NCI-H446 treated with DMSO at 0.1 percent for 48 hours (cell line): Measurements from ENCODE around the gene COQ4.
"Not testable (repeated sequence)": the region's sequence is repeated elsewhere in the genome, so short reads cannot be mapped to it uniquely, and the experiment has no call there.

Source experiments
- DNase-seq: peaks from one replicate; lab custom pipeline; 2025; lab: John Stamatoyannopoulos, UW

The COQ4 gene

DNA sequence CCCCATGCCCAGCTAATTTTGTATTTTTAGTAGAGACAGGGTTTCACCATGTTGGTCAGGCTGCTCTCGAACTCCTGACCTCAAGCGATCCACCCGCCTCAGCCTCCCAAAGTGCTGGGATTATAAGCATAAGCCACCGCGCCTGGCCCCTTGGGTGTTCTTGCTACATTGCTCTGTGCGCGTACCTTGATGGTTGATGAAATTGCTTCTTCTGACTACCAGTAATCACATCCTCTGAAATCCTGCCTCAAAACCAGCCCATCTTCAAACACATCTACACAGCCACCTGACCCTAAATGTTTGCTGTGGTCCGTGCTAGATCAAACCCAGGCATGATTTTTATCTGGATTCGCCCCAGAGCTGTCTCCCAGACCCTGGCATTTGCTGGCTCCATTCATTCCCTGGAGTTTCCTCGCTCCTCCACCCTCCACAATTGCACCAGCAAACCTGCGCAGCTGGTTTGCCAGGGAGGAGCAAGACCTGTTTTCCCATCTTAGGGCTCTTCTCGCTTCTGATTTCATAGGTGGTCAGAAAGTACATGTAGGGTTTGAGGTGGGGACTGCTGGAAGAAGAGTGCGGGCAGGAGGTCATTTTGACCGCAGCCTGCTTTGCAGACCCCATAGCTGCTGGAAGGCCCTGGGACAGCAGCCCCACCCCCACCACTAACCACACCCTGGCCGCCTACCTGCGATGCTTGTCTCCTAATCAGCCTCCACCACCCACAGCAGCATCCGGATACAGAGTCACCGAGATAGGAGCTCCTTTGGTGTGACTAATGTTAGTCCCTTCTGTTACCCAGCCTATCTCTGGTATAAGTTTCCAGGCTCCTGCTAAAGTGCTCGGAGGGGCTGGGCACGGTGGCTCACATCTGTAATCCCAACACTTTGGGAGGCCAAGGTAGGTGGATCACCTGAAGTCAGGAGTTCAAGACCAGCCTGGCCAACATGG is 23.8 kb upstream of the COQ4 start:
- DNase-seq: no peak

DNA sequence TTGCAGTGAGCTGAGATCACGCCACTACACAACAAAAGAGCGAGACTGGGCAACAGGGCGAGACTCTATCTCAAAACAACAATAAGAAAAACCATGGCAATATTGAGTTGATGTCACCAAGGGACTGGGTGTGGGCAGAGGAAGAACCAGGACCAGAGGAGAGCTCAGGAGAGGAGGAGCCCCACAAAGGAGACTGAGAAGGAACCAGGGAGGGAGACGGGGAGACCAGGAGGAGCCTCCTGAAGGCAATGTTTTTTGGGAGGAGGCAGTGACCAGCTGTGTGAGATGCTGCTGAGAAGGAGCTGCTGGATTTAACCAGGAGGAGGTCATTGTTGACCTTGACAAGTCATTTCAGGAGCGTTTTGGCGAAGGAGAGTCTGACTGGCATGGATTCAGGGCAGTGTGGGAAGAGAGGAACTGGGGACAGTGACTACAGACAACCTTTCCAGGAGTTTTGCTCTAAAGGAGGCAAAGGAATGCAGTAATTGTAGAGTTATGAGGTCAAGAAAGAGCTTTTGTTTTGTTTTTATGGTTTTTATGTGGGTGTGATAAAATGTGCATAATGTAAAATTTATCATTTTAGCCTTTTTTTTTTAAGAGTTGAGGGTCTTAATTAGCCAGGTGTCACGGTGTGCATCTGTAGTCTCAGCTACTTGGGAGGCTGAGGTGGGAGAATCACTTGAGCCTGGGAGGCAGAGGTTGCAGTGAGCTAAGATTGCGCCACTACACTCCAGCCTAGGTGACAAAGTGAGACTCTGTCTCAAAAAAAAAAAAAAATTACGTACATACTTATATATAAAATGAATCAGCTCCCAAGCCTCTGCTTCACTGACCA is 18.3 kb upstream of the COQ4 start:
- no peak for DNase-seq

DNA sequence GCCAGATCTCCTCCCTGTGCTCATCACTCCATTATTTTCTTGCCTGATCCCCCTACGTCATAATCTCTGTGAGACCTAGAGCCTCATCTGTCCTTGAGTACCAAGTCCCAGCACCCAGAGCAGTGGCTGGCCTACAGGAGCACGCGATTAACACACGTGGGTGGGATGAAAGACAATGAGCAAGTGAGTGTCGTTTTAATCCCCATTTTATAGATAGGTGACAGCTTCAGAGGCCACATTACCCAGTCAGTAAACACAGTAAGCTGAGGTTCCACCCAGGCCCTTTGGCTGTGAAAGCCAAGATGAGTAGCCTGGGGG is 17.7 kb upstream of the COQ4 start:
- DNase-seq: no peak

DNA sequence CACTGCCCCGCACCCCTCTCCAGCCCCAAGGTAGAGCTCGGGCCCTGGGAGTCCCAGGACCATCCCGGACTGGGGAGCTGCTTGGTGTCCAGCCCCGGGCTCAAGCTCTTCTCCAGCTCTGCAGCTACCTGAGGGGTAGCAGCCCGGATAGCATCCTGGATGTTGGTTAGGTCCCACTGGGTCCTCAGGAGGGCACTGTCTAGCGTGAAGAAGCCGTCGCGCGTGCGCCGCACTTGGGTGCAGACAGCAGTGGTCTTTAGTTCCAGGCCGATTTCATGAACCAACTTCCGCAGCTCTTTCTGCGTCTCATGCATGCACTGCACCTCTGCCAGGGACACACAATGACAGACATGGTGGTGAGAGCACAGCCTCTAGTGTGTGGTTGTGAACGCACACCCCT is 13.1 kb upstream of the COQ4 start:
- no peak for DNase-seq

DNA sequence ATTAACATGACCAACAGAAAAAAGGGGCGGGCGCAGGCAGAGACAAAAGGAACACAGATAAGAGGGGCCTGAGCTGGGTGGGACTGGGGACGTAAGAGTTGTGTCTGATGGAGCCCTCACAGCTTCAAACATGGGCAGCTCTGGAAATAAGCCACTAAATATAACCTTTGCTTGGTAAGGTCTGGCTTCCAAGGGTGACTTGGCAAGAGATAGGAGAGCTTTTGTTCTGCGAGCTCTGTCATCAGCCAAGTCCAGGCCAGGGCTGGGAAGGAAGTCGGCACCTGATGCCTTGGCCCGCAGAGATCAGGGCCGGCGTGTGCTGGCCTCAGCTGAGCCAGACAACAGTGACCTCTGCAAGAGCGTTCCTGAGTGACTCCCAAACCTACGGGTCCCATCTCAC is 12.2 kb upstream of the COQ4 start:
- no peak for DNase-seq

DNA sequence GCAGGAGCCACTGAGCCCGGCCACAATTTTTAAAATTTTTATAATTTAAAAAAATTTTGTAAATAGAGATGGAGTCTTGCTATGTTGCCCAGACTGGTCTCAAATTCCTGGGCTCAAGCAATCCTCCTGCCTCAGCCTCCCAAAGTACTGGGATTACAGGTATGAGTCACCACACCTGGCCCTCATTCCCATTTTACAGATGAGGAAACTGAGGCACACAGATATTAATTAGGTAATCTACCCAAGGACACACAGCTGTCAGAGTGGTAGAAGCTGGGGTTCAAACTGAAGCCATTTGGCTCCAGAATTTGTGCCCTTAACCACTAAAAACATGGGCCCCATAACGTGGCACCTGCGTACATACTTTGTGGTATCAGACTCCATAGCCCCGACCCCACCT is 7.9 kb upstream of the COQ4 start:
- no peak for DNase-seq

DNA sequence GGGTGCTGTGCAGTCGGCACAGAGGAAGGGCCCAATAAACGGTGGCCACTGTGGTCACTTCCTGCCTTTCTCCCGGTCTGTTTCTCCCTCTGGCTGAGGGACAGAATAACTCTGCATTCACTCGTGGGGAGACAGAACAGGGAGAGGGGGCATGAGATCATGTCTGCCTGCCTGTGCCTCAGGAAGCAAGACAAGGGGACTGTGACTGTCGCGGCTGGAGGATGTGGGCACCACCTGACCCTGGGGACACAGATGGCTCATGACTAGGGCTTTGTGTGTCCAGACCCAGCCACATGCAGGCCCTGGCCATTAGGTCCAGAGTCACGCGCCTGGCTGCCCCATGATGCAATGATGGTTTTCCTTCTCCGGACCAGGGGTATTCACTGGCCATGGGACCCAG is 6.2 kb upstream of the COQ4 start:
- DNase-seq: no peak

DNA sequence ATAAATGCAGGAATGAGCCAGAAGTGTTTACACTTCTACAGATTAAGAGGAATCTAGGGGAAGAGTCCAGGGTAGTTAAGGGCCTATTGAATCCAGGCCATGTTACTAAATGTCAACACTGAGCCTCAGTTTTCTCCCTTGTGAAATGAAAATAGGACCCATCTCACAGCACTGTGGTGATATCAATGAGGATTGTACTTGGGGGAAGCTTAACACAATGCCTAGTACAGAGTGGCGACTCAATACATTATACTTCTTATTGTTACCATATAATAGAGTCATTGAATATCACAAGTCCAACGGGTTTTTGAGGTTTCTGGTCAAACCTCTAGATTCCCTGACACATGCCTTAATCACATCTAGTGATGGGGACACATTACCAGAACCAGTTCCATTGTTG is 5.0 kb upstream of the COQ4 start:
- no peak for DNase-seq

DNA sequence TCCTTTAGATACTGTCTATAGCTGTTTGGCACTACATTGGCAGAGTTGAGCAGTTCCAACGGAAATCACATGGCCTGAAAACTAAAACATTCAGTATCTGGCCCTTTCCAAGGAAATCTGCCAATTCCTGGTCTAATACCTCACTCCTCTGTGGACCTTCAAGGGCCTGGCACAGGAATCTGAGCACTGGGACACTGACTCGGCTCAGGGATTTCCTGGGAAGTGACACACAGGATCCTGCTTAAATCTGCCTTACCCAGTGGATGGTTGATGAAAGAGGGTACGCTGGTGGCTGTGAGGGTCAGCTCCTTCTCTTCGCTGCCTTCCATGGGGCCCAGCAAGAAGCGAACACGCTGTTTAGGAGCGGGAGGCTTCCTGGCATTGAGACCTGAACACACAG is 1.3 kb upstream of the COQ4 start:
- no peak for DNase-seq

DNA sequence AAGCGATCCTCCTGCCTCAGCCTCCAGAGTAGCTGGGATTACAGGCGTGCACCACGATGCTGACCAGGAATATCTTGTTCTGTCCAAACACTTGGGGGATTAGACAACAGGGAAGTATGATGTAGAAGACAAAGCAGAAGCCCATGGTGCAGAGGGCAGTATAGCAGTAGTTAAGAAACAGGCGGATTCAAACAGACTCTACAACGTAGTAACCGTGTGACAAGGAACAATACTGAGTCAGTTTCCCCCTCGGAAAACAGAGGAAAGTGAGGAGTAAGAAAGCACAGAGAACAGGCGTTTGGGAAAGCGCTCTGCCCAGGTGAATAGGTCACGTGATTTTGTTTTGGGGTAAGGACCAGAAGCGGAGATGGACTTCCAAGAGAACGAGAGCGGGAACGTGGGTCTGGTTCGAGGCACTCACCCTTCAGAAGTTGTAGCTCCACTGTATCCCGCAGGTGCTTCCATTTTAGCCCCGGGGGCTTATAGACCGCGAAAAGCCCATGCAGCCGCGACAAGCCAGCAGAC is 698 bp upstream of the COQ4 start:
- no peak for DNase-seq

DNA sequence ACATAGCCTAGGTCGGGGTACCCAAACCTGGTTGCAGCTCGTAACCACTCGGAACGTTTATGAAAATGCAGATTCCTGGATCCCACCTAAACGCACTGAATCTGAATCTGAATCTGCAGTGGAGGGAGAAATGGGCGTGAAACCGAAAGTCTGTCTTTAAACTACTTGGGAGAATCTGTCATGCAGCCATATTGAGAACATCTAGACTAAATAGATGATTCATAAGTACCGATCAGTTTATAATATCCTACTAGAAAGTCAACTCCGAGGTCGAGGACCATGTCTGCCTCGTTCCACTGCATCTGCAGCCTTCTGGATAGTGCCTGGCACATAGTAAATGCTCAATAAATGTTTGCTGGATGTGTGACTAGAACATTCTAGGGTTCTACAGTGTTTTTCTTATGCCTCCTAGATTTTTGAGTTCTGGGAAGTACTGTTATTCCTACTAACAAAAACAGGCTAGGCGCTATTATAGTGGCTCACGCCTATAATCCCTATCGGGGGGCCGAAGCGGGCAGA is 632 bp downstream of the COQ4 start:
- no peak for DNase-seq

DNA sequence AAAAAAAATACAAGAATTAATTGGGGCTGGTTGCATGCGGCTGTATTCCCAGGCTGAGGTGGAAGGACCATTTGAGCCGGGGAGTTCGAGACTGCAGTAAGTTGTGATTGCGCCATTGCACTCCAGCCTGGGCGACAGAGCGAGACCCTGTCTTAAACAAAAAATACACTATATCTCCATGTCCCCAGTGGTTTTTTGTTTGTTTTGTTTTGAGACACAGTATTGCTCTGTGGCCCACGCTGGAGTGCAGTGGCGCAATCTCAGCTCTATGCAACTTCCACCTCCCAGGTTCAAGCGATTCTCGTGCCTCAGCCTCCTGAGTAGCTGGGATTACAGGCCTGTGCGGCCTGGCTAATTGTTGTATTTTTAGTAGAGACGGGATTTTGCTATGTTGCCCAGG is 1.2 kb downstream of the COQ4 start:
- DNase-seq: no peak

DNA sequence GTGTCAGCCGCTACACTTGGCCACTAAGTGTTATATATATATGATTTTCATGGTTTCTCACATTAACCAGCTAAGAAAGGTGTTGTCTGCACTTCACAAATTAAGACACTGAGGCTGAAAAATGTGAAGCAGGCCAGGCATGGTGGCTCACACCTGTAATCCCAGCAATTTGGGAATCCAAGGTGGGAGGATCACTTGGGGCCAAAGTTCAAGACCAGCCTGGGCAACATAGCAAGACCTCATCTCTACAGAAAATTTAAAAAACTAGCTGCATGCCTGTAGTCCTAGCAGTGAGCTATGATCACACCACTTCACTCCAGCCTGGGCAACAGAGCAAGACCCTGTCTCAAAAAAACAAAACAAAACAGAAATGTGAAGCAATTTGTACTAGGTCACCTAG is 1.8 kb downstream of the COQ4 start:
- DNase-seq: no peak

DNA sequence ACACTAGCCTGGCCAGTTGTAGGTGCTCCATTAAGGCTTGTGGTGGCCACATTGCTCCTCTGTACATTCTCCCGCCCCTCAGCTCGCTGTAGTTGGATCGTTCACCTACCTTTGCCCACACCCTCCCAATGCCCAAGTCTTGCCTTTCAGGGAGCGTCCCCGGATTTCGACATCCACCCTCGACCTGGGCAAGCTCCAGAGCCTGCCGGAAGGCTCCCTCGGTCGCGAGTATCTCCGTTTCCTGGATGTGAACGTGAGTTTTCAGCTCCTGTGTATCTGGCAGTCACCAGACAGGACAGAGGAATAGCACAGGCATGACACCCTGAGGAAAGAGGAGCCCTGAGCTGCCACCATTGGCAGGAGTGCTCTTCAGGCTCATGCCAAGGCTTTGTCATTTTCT is 3.0 kb downstream of the COQ4 start:
- DNase-seq: no peak

DNA sequence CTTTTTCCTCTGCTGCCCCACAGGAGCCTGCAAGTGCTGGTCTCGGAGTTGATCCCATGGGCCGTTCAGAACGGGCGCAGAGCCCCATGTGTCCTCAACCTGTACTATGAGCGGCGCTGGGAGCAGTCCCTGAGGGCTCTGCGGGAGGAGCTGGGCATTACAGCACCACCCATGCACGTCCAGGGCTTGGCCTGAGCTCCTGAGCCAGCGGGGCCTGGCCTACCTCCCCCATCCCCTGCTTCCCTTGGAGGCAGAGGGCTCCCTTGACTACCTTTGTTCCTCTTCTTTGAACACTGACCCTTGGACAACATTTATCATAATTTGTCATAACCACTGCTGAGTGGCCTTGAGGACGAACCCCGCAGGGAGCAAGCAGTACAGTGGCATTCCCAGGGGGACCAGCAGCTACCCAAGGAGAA is 10.8 kb downstream of the COQ4 start:
- no peak for DNase-seq

DNA sequence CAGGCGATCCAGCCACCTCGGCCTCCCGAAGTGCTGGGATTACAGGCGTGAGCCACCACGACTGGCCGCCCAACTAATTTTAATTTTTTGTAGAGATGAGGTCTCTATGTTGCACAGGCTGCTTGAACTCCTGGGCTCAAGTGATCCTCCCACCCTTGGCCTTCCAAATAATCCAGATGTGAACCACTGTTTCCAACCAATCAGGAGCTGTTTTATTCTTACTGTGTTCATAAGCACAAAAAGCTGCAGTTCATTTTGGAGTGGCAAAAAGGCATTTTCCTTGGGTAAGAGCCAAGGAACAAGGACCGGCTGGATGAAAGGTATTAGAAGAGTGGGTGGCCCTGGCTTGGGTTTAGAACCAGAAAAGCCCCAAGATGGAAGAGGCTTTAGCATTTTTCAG is 12.5 kb downstream of the COQ4 start:
- DNase-seq: no peak

DNA sequence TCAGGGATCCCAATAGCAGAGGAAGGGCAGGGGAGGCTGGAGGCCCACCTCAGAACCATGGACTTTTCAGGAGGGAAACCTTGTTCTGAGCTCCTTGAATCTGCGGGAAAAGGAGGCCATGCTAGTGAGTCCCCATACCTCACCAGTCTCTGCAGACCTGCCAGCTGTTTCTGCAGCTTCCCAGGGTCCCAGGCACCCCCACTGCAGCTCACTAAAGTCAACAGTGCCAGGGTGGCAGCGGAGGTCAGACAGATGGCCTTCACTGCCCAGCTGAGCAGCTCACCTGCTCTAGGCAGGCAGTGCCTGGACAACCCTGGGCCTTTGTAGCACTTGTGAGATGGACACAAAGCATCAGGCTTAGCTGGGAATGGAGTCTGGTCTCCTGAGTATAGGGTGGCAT is 13.3 kb downstream of the COQ4 start:
- DNase-seq: no peak

DNA sequence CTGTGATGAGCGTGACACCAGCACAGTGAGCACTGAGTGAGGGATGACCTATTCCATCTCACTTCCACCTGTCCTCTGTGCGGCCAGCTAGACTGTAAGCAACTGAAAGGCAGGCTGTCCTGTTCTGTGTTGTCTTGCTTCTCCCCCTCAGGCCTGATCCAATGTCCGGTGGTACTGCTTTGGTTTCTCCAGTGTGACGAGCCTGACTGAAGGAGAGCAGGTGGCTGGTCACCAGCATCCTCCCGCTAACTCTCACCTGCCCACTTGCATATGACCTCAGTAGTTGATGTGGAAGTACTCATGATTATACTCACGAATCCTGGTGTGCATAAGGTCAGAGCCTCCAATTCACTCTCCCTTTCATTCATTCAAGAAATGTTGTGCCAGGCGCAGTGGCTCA is 15.3 kb downstream of the COQ4 start:
- DNase-seq: no peak

DNA sequence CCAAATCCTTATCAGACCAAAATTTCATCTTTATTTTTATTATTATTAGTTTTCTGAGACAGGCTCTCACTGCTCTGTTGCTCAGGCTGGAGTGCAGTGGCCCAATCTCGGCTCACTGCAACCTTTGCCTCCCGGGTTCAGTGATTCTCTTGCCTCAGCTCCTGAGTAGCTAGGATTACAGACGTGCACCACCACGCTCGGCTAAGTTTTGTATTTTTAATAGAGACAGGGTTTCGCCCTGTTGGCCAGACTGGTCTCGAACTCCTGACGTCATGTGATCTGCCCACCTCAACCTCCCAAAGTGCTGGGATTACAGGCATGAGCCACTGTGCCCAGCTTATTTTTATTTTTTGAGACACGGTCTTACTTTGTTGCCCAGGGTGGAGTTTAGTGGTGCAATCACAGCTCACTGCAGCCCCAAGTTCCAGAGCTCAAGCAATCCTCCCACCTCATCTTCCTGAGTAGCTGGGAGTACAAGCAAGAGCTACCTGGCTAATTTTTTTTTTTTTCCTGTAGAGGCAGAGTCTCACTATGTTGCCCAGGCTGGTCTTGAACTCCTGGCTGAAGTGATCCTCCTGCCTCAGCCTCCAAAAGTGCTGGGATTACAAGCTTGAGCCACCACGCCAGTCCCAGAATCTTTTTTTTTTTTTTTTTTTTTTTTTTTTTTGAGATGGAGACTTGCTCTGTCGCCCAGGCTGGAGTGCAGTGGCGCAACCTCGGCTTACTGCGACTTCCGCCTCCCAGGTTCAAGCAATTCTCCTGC is 16.4 kb downstream of the COQ4 start:
- DNase-seq: not testable (repeated sequence)

DNA sequence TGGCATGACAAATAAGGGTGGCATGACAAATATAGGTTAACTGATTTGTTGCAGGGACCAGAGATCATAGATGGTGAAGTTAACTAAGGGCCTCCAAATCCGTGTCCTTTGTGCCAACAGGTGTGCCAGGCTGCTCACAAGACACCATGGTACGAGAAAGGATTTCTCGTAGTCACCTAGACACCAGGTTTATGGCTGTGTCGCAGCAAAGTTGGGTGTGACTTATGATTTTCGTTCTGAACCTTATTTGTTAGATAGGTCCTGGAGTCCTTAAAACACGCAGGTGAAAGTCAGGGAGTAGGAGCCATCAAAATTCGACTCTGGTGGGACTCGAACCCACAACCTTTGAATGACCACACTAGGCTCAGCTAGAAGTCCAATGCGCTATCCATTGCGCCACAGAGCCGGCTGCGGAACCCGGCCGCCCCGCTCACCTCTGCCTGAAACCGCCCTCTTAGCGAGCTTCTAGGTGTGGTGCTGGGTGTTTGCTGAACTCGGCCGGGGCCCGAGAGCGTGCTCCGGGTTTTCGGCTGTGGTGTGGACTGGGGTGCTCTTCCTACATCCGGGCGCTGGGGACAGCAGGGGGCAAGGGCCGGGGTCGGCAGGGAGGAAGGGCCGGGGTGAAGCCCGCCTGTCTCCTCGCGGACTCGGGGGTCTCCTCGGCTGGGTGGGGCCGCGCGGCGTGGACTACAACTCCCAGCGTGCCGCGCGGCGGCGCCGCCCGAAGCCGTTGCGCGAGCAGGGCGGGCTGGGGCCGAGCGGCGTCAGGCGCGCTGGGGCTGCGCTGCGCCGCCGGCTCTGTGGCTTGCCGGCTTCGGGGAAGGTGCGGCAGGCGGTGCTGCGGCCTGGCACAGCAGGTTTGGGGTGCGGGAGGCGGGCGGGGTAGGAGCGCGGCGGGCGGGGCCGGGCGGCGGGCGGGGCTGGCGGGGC is 17.4 kb downstream of the COQ4 start, which contains the start of gene SLC27A4:
Gene SLC27A4 (plus strand): TSS at position 767 of the 930 bp plus-strand sequence. CDS start 2,606 bp downstream, outside the sequence.
- no peak for DNase-seq
